Lower leg skin (tissue), 3 donors: ENCODE results near the gene KCTD6.

Experiments used
- POLR2A ChIP-seq, 2 donors: fragments of 450-650 bp; IDR thresholded peaks; one replicate each; pipeline ENCODE4 v1.6.1; 2016 to 2017; ENCODE audit warnings: antibody characterized with exemption in 2 of 2, mild to moderate bottlenecking in 1 of 2, moderate library complexity in 1 of 2
- TF ChIP-seq, protein P1 (sequence below), 3 donors: fragments of 450-650 bp; IDR thresholded peaks; one replicate each; pipeline ENCODE4 v1.5.1; 2016; ENCODE audit warnings: antibody characterized with exemption in 3 of 3, mild to moderate bottlenecking in 3 of 3, moderate library complexity in 2 of 3

DNA sequence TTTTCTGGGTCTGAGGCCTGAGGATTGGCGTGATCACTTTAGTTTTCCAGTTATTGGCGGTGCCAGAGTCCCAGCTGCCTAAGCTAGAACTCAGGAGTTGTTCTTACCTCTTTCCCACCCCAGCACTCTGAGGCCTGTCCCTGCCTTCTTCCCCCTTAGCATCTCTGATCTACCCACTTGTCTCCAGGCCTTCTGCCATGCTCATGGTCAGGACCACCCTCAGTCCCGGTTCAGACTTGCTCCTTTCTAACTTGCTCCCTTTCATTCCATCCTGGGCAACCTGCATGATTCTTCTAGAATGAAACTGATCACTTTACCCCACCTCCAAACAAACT, 29.4 kb downstream of the KCTD6 start:
- TF ChIP-seq POLR2A (IDR thresholded peaks at IDR 0.05): no peak
- TF ChIP-seq, protein P1, sequence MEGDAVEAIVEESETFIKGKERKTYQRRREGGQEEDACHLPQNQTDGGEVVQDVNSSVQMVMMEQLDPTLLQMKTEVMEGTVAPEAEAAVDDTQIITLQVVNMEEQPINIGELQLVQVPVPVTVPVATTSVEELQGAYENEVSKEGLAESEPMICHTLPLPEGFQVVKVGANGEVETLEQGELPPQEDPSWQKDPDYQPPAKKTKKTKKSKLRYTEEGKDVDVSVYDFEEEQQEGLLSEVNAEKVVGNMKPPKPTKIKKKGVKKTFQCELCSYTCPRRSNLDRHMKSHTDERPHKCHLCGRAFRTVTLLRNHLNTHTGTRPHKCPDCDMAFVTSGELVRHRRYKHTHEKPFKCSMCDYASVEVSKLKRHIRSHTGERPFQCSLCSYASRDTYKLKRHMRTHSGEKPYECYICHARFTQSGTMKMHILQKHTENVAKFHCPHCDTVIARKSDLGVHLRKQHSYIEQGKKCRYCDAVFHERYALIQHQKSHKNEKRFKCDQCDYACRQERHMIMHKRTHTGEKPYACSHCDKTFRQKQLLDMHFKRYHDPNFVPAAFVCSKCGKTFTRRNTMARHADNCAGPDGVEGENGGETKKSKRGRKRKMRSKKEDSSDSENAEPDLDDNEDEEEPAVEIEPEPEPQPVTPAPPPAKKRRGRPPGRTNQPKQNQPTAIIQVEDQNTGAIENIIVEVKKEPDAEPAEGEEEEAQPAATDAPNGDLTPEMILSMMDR (IDR thresholded peaks at IDR 0.05): no peak
